Measurements from ENCODE around the gene ACOT8. TPM values are rescaled to one million over a fixed set of nuclear protein-coding genes. Genes with fewer than 3 reads are reported as not detected.

The ACOT8 gene
- total RNA-seq, 1 experiment from 2014 or later = 38.1 TPM

GRCh38 chr20:45821947-45822346 is 35.2 kb downstream of the ACOT8 start (continued):
- TF ChIP-seq, protein P1, sequence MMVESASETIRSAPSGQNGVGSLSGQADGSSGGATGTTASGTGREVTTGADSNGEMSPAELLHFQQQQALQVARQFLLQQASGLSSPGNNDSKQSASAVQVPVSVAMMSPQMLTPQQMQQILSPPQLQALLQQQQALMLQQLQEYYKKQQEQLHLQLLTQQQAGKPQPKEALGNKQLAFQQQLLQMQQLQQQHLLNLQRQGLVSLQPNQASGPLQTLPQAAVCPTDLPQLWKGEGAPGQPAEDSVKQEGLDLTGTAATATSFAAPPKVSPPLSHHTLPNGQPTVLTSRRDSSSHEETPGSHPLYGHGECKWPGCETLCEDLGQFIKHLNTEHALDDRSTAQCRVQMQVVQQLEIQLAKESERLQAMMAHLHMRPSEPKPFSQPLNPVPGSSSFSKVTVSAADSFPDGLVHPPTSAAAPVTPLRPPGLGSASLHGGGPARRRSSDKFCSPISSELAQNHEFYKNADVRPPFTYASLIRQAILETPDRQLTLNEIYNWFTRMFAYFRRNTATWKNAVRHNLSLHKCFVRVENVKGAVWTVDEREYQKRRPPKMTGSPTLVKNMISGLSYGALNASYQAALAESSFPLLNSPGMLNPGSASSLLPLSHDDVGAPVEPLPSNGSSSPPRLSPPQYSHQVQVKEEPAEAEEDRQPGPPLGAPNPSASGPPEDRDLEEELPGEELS (CRISPR knock-in tag; IDR thresholded peaks at IDR 0.05) = no peak
- TF ChIP-seq USF2 (CRISPR knock-in tag; IDR thresholded peaks at IDR 0.05) (no peak), TEAD1 (CRISPR knock-in tag; IDR thresholded peaks at IDR 0.05) (no peak), RORB (CRISPR knock-in tag; IDR thresholded peaks at IDR 0.05) (no peak), ZNF121 (CRISPR knock-in tag; IDR thresholded peaks at IDR 0.05) (no peak), GABPB1 (CRISPR knock-in tag; IDR thresholded peaks at IDR 0.05) (no peak), AR (CRISPR knock-in tag; IDR thresholded peaks at IDR 0.05) (no peak), GRHL2 (CRISPR knock-in tag; IDR thresholded peaks at IDR 0.05; ENCODE audit: insufficient replicate concordance, severe bottlenecking) (no peak)

DNA sequence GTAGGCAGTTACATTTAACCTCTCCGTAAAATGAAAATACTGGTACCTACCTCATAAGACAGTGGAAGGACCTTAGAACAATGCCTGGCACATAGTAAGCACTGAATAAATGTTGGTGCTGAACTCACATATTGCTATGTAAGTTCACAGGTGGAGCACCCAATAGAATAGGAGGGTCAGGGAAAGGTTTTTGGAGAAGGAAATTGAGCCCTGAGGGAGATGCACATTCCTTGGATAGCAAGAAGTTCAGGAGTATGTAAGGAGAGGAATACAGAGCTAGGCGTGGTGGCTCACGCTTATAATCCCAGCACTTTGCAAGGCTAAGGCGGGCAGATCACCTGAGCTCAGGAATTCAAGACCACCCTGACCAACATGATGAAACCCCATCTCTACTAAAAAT is 37.7 kb downstream of the ACOT8 start:
- ATAC-seq (no peak), DNase-seq (ENCODE audit: low spot score) (no peak)
- Mint-ChIP-seq H3K27ac (peak overlapping the region; percentile 85; the same call in 1 of the 2 replicates), H3K36me3 (peaks cover 23% of the 10 kb centered on the region), H3K27me3 (ENCODE audit: low read depth) (peaks cover 21% of the 10 kb centered on the region), H3K4me3 (no peak overlapping the region), H3K9me3 (no peaks in the 10 kb centered on the region), H3K4me1 (peaks cover 22% of the 10 kb centered on the region)
- CTCF ChIA-PET = interaction anchor here (0.7 to 2.8 kb wide), 4 partner anchors 48 to 449 kb away, joined by 3 to 9 read pairs (median 4); no protein-coding TSS in a partner anchor
- POLR2A ChIA-PET = no interaction called here
- TF ChIP-seq ZNF263 (CRISPR knock-in tag; IDR thresholded peaks at IDR 0.05; ENCODE audit: low read depth) (no peak), ZNF423 (CRISPR knock-in tag; IDR thresholded peaks at IDR 0.05) (no peak), EMX1 (CRISPR knock-in tag; IDR thresholded peaks at IDR 0.05) (no peak), MYBL2 (CRISPR knock-in tag; IDR thresholded peaks at IDR 0.05) (no peak), NFYB (CRISPR knock-in tag; conservative IDR thresholded peaks at IDR 0.05; ENCODE audit: low read depth) (no peak), ZNF532 (CRISPR knock-in tag; IDR thresholded peaks at IDR 0.05; ENCODE audit: borderline replicate concordance) (no peak), ATF3 (CRISPR knock-in tag; conservative IDR thresholded peaks at IDR 0.05) (no peak), ZNF425 (CRISPR knock-in tag; conservative IDR thresholded peaks at IDR 0.05) (no peak), CREB1 (CRISPR knock-in tag; IDR thresholded peaks at IDR 0.05) (no peak)
- TF ChIP-seq, protein P2, sequence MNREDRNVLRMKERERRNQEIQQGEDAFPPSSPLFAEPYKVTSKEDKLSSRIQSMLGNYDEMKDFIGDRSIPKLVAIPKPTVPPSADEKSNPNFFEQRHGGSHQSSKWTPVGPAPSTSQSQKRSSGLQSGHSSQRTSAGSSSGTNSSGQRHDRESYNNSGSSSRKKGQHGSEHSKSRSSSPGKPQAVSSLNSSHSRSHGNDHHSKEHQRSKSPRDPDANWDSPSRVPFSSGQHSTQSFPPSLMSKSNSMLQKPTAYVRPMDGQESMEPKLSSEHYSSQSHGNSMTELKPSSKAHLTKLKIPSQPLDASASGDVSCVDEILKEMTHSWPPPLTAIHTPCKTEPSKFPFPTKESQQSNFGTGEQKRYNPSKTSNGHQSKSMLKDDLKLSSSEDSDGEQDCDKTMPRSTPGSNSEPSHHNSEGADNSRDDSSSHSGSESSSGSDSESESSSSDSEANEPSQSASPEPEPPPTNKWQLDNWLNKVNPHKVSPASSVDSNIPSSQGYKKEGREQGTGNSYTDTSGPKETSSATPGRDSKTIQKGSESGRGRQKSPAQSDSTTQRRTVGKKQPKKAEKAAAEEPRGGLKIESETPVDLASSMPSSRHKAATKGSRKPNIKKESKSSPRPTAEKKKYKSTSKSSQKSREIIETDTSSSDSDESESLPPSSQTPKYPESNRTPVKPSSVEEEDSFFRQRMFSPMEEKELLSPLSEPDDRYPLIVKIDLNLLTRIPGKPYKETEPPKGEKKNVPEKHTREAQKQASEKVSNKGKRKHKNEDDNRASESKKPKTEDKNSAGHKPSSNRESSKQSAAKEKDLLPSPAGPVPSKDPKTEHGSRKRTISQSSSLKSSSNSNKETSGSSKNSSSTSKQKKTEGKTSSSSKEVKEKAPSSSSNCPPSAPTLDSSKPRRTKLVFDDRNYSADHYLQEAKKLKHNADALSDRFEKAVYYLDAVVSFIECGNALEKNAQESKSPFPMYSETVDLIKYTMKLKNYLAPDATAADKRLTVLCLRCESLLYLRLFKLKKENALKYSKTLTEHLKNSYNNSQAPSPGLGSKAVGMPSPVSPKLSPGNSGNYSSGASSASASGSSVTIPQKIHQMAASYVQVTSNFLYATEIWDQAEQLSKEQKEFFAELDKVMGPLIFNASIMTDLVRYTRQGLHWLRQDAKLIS (CRISPR knock-in tag; IDR thresholded peaks at IDR 0.05; ENCODE audit: borderline replicate concordance) = no peak
- TF ChIP-seq, protein P3, sequence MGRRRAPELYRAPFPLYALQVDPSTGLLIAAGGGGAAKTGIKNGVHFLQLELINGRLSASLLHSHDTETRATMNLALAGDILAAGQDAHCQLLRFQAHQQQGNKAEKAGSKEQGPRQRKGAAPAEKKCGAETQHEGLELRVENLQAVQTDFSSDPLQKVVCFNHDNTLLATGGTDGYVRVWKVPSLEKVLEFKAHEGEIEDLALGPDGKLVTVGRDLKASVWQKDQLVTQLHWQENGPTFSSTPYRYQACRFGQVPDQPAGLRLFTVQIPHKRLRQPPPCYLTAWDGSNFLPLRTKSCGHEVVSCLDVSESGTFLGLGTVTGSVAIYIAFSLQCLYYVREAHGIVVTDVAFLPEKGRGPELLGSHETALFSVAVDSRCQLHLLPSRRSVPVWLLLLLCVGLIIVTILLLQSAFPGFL (CRISPR knock-in tag; IDR thresholded peaks at IDR 0.05; ENCODE audit: borderline replicate concordance) = no peak
